NCI-H1092 treated with DMSO at 0.1 percent for 48 hours (cell line): ENCODE measurements around the gene DPH3.
A peak's percentile ranks its signal among the peaks of the same experiment; 100 is the strongest.
"Not testable (repeated sequence)": the region's sequence is repeated elsewhere in the genome, so short reads cannot be mapped to it uniquely, and the experiment has no call there.

Source experiments
- DNase-seq: peaks from one replicate; lab custom pipeline; 2025; lab: John Stamatoyannopoulos, UW

DPH3 gene

DNA sequence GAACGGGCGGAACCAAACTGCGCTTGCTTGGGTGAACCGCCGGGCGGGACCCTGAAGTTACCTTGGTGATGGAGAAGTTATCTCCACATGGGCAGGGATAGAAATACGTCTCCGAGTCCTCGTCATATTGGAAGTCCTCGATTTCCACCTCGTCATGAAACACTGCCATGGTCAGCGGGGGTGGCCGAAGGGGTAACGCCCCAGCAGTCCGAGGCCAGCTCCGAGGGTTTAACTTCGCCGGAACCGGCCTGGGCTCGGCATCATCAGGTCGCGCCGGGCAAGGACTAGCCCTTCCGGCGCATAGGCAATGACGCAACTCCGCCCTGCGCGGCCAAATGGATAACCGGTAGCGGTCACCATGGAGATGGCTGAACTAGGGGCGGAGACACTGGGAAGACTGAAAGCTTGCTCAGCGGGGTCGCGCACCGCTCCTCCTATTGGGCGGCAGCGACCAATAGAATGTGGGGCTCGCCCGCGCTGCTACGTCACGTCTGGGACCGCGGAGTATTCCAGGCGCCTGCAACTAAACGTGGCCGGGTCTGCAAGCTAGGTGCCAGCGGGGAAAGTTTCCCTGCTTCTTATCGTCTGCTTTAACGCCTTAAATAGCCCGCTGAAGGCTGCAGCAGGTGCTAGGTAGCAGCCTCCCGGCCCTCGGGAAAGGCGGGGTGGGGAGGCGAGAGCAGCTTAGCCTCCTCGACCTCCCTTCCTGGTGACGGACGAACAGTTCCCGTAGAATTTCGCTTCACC lies at the start of gene DPH3, which contains the start of gene OXNAD1:
Gene DPH3, minus strand, starts transcription at position 236 of the 747 bp plus-strand sequence. Its CDS starts 67 bp downstream, at position 169.
Gene OXNAD1, plus strand, starts transcription at position 505 of the 747 bp plus-strand sequence. CDS start 5,741 bp downstream, outside the sequence.
- DNase-seq = peak; percentile 97

DNA sequence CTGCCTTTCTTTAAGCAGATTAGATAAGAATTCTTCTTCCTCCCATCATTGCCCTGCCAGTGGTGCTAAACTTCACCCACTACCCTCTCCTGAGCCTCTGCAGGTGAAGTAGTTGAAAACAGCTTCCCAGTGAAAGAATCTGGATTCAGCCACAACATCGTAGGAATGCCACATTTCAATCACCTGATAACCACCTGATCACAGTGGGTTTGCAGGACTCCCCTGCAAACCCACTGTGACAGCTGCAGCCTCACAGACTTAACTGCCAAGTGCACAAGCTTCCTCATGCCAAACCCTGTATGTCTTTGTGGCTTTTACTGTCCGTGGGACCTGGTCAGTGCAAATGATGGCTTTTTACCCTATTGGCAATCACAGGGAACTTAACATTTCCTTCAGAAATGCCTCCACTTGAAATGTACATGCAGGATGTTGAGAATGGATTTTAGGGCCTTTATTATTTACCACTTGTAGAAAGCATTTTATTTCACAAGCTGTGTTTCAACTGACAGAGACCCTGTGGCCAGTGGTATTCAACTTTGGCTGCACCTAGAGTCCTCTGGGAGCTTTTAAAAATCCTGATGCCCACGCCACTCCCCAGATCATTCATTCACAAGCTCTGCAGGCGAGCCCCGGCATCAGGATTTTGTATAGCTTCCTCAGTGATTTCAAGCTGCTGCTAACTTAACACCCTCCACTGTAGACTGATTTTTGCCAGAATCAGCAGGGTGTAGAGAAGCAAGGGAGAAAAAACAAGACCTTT lies 49.3 kb upstream of the DPH3 start:
- no peak for DNase-seq

DNA sequence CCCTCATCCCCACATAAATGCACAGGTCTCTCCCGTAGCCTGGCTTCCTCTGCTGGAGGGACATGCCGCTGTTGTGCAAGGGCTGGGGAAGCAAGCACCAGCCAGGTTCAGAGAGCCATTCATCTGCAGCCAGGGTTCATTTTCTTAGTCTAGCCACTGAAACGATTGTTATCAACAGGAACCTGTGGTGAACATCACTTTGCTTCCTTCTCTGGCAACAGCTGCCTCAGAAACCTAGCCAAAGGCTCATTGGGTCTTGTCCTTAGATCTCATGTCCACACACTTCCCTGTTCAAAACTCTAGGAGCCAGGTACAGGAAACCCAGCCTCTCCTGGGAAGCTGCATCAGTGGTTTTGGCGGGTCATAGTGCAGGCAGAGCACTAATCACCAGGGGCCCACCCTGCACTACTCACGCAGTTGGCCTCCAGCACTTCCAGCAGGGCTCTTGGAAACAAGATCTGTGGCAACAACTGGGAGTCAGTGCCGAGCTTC lies 47.3 kb upstream of the DPH3 start:
- no peak for DNase-seq

DNA sequence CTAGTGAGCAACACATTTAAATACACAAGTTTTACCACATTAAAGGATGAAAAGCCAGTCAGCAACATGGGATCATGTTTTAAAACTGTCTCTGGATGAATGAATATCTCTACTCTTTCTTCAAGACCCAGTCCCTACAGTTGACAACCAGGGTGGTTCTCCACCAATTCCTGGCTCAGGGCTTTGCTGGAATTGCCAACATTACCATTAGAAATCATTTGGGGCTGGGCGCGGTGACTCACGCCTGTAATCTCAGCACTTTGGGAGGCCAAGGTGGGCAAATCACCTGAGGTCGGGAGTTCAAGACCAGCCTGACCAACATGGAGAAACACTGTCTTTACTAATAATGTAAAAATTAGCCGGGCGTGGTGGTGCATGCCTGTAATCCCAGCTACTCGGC lies 45.7 kb upstream of the DPH3 start:
- DNase-seq = not testable (repeated sequence)

DNA sequence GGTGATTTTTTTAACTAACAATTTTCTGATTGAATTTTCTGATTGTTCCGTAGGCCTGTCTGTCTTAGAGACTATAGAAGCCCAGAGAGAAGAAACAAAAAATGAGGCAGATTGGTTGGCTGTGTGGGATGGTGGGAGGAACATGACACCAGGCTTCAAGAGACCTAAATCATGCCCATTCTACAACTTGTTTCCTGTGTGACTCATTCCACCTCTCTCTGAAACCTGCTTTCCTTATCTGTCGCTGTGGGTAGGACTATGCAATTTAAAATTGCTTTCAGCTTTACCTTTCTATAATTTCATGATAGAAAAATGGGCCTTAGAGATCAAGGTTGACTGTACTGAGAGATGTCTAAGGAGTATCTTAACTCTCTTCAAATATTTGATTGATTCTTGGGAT lies 44.8 kb upstream of the DPH3 start:
- no peak for DNase-seq

DNA sequence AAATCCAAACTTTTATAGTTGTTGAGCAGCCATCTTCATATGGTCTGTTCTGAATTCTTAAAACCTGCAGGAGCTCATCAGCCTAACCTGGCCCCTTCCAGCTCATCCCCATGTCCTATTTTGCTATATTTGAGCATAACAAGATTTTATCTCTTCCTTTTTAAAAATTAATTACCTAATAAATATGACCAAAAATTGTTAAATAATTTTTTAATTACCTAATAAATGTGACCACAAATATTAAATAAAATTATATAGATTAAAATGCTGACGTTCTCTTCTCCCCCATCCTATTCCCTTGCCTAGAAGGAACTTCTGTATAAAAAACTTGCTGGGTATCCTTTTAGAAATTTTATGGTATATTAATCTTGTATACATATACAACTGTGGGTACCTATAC lies 44.0 kb upstream of the DPH3 start:
- DNase-seq = no peak

DNA sequence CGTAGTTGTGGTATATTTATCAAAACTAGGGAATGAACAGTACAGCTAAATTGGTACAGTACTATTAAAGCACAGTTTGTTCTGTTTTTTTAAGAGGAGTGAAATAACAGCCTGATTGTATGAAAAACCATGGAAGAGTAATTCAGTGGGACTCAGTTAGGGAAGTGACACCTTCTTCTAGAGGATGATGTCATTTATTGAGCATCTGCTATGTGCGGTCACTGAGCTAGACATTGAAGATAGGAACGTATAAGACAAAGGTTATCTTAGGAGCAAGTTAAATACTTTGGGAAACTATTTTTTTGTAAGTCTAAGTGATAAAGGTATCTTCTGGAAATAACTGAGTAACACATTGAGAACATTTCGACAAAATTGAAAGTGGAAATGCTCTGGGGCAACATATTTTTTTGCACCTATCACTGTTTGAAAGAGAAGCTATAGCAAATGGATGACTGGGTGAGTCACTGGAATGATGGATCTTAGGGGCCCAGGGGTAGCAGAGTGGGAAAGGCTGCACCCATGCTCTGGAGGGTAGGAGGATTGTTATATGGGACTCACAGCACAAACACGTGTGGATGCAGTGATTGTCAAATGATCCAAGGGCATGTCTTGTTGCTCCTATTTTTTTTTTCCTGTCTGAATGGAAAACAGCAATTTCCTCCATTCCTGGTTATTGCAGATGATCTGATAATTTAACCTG lies 43.2 kb upstream of the DPH3 start:
- DNase-seq = no peak

DNA sequence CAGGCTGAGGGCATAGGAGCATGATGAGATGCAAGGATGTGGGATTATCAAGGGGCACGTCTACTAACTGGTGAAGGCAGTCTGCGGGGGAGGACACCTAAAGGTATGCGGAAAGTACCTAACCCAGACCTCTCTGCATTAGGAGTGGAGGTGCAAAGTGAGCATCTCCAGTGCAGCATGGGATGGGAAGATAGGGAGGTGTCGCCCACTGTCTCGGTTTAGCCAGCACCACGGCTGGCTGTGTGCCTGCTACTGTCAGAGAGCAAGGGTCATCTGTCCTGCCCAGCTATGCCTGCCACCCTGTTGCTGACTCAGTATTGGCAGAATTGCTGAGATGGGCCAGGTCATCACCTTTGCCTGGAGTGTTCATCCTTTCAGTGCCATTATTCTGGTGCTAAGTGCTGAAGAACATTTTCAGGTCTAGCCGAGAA lies 40.4 kb upstream of the DPH3 start:
- DNase-seq = no peak

DNA sequence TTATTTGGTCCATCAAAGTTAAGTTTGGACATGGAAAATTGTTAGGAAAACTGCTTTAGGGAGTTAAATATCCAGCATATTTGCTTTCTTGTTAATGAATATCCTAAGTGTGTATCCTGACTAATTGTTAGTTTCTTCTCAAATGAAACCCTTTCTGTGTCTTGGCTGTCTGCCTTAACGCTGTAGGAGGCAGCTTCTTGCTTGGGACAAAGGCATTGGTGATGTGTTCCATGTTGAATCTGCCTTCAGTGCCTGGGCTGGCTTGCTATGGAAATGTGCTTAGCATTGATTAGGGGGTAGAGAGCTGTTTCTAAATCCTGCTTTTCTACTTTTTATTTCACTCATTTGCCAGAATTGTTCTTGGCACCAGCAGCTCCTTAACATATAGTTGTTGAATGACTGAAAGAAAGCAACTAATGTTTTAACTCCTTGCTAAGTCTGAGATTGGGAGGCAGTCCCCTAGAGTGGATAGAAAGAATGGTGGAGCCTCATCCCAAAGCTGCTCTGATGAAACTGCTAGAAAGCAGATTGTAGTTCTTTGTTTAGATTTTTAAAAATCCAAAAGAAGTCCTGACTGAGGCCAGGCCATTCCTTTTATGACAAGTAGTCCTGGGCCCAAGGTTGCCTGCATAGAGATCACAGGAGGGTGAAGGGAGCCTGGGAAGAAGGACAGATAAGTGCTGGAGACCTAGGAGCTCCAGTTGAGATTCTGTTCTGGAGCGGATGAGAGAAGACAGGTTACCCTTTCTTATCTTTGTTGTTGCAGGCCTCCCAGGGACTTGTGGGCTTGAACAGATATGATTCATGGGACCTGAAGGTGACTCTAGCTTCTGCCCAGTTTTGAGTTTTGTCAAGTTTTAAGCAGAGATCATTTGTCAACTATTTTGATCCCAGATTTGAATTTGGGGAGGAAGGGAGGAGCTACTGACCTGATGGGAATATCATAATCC lies 39.6 kb upstream of the DPH3 start:
- no peak for DNase-seq

DNA sequence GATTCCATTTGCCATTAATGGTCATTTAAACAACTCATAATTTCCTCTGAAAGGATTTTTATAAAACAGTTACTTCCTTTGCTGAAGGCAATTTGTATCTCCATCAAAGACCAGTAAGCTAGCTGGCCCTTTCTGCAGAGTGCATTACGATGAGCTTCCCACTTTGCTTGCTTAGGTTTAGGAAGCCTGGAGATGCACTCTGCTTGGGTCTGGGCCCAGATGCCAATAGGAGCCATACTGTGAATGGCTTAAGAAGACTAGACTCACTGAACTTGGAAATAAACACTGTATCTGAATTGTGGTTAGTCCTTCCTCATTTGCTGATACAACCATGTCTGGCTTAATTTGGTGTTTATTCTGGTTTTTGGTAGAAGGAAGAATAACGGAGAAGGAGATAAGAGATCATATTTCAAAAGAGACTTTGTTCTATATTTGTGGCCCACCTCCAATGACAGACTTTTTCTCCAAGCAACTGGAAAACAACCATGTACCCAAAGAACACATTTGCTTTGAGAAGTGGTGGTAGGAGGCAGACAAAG lies 38.4 kb upstream of the DPH3 start:
- DNase-seq = no peak

DNA sequence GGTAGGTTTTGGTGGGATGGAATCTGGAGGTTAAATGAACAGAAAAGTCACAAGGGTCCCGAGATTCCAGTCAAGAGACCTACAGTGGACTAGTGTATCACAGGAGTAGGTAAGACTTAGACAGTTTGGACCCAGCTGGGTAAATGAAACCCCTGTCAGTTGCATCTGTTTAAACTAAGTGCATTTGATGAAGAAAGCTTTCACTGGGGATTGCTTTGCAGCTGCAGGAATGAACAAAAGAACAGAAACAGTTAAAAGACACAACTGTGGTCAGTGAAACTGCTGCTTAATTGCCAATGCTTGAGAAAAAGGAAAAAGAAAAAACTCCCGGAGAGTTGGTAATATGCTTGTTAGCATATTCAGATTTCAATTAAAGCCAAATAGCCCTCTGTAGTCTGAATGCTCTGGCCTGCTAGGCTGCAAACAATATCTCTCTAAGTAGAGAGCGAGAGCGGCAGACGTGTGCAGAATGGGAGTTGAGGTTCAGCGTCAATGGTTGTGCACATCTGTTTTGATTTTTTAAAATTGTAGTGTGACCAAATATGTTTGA lies 37.4 kb upstream of the DPH3 start:
- DNase-seq = no peak

DNA sequence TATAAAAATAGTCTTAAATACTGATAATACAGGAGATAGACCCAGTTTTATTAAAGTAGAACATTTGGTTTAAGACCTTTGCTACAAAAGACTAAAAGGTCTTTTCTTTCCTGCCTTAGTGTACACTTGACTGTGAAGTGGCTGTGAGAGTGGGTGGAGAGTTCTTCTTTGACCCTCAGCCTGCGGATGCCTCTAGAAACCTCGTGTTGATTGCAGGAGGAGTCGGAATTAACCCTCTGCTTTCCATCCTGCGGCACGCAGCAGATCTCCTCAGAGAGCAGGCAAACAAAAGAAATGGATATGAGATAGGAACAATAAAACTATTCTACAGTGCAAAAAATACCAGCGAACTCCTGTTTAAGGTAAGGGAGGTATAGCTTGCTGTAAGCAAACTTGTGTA lies 36.8 kb upstream of the DPH3 start:
- DNase-seq = no peak

DNA sequence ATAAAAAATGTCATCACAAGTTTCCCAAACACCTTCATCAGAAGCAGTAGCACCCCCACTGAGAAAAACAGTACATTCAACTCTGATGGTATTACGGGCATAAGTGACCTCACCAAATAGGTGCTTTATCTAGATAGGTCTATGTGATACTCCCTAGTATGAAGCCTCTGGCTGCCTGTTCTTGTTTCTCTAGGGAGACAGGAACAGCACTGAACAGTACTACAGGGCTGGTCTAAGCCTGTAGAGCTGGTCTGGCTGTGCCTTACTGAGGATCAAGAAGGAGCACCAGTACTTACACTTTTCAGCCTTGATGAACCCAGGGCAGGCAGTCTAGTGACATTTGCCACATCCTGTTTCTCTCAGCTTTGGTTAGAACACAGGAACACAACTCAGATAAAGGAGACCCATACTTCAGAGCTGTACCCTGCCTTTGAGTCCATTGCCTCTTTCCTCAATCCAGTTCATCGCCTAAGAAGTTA lies 36.2 kb upstream of the DPH3 start:
- no peak for DNase-seq

DNA sequence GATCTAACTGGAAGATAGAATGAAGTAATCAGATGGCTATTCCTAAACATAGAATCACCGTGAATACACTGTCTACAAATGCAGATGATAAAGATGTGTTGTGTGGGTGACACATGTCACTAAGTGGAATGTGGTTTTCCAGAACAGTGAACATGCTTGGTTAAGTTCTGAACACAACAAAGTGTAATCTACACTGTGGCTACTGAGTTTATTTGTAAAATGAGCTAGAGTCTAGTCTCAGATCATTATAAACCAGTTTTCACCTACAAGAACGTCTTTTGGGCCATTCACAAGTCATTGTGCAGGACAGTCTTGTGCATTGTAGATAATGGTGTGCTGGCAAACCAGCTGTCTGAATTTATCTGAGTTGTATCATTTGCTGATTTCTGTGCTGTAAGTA lies 35.6 kb upstream of the DPH3 start:
- DNase-seq = no peak

DNA sequence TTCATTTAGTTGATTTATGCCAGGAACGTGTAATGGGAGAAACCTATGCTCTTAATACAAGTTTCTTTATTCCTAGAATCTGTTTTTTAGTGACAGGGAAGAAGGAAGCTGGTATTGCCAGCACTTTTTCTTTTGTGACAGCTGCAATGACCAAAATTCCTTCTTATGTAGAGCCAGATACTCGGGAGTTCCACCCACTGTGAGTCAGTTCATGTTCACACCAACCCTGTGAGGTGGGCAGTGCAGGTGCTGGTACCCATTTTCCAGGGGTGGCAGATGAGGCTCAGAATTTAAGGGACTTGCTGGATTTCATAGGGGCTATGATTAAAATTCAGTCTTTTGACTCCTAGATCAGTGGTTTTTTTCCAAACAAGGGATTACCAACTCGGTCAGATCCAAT lies 35.0 kb upstream of the DPH3 start:
- no peak for DNase-seq

DNA sequence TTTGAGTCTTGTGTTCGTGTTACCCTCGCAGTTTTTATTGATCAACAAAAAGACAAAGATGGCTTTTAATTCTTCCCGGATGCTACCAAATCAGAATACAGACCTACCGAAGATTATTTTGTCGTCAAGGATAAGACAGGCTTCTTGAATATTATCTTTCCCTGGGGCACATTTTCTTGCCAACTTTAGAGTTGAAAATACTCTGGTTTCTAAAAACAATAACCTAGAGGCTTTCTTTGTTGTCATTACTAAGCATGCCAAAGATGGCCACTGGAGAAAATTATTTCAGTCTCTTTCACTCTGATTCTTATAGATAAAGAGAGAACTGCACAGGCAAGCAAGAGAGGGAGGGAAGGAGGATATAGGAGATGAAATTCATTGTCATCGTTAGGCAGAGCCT lies 34.1 kb upstream of the DPH3 start:
- DNase-seq = no peak

DNA sequence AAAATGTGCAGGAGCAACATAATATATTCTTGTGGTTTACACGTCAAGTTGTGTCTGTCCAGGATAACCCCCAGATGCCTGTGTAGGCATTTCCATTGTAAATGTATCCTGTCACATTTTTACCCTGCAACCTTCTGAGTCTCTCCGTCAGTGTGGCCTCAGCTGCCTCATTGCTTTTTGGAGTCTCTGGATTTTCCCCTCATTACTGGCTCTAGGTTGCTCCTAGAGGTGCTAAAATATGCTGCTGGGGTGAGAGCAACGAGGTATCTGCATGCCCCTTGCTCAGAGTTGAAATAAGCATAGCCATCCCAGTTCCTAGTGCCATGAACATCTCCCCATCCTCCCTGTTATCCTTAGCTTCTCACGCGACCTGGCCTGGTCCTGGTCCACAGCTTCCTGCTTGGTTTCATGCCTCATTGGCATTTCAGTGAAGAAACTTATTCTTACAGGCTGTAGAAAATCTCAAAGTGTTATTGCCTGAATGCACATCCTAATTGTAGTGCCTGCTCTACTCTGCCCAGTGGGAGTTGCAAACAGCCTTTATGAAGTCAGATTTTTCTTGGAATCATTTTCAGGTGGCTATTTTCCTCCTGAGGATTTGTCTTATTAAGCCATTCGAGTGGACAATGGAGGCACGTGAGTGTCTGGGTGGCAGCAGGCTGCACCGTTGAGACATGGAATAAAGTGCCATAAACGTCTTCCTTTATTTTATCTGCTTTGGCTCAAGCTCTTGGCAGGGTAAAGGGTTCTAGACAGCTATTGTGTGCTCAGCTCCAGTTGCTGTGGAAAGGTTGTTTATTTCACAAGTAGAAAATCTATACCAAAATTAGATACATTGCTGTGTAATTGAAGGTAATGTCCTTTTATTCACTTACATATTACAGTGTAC lies 33.5 kb upstream of the DPH3 start:
- DNase-seq = no peak

DNA sequence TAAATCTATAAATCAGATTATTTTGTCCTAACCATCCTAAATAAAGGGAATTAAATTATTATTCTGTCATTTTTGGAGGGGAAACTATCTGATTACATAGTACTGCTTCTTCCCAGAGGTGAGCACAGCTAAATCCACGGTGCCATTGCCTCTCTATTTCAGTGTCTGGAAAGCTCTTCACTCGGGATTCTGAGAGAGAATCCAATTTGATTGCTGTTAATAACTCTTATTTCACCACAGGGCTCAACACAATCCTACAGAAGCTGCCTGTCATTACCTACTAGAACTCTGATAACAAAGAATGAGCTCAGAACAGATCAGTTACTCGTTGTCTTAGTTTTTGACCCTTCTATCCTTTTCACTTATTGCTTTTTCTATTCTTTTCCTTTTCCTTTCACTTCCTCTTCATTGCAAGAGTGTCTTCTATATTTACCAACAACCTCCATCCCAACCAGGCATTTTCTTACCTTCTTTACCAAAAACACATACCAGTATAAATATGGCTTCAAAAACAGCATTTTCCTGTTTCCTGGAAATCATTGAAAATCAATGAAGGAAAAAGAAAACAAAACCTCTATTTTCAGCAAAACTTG lies 30.7 kb upstream of the DPH3 start:
- no peak for DNase-seq

DNA sequence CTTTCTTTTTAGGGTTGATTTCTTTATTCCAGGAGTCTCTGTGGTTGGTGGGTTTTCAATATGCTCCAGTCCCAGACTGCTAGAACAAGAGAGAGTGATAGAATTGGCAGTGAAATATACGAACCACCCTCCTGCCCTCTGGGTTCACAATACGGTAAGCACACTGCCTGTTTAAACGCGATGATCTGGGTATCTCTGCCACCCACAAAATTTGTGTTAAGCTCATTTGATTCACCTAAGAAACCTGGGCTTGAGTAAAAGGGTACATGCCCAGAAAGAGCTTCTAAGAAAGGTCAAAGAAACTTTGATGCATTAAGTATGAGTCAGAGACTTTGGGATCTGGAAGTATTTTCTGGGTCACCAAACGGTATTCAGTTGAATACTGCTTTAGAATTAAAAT lies 30.1 kb upstream of the DPH3 start:
- no peak for DNase-seq
